AG09309 (cell line): ENCODE measurements around the gene NEGR1.

Experiments used
- DNase-seq: peaks from one replicate; pipeline ENCODE4 v3.0.0-alpha.2; 2010; ENCODE audit warnings: low read depth
- H3K4me3 ChIP-seq: 2 replicates; pipeline ENCODE4 v1.5.1; 2011; ENCODE audit warnings: mild to moderate bottlenecking, low read depth, low read length, moderate library complexity; ENCODE audit not compliant: control insufficient read depth
- CTCF ChIP-seq: IDR thresholded peaks from 2 replicates; pipeline ENCODE4 v1.5.1; 2011; ENCODE audit warnings: mild to moderate bottlenecking, low read depth, low read length, inconsistent platforms; ENCODE audit not compliant: insufficient read depth, control insufficient read depth; ENCODE audit errors: missing control alignments

The NEGR1 gene

GRCh38 chr1:71417421-71417820 is 864.9 kb downstream of the NEGR1 start:
- TF ChIP-seq CTCF, result no peak
- H3K4me3 ChIP-seq, result no peak overlapping the region
- DNase-seq, result no peak

GRCh38 chr1:71414179-71414578 is 868.2 kb downstream of the NEGR1 start:
- no peak for TF ChIP-seq CTCF
- no peak for DNase-seq
- no peak overlapping the region for H3K4me3 ChIP-seq

DNA sequence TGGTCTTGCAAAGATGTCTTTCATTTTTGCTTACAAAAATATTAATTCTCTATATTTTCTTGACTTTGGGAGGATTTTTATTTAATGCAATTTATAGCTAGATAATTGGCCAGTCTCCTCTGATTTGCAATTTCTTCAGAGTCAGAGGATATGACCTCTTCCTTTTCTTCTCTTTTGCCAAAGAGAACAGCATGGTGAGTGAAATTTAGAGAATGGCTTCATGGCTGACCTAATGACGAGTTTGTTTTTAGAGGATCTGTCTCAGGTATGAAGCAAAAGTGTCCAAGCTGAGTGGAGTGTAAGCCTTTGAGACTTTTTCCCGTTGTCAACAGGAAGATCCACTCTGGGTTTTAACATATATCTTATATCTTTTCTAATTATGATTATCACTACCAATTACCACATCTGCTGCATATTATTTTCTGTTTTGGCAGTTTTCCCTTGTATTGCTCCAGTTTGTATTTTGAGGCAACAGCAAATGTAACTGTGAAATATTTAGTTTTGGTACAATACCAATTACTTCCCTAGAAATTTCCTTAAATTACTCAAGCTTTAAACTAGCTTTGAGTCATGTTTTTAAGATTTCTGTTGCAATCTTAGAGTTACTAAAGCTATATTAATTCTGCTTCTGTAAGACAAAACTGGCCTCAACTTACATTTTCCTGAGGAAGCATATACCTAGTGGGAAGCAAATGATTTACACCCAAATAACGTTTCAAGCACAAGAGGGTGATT is 868.7 kb downstream of the NEGR1 start:
- DNase-seq, result peak; percentile 33
- TF ChIP-seq CTCF, result no peak
- H3K4me3 ChIP-seq, result no peak overlapping the region

- no peak for DNase-seq
- H3K4me3 ChIP-seq, result no peak overlapping the region
- no peak for TF ChIP-seq CTCF
These were observed 882.3 kb downstream of the NEGR1 start for GRCh38 chr1:71400050-71400449.

- H3K4me3 ChIP-seq, result no peak overlapping the region
- DNase-seq, result no peak
- no peak for TF ChIP-seq CTCF
These were observed 882.7 kb downstream of the NEGR1 start for GRCh38 chr1:71399594-71399993.

DNA sequence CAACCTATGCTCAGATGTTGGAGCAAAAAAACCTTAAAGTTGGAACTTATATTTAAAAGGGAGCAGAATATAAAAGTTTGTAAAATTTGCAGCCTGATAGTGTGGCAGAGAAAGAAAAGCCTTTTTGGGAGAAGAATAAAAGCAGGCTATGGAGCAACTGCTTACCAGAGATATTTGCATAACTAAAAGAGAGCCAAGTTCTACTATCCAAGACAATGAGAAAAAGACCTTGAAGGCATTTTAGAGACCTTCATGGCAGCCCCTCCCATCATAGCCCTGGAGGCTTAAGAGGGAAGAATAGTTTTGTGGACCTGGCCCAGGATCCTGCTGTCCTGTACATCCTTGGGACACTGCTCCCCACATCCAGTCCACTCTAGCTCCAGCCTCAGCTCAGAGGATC is 889.0 kb downstream of the NEGR1 start:
- no peak overlapping the region for H3K4me3 ChIP-seq
- DNase-seq, result no peak
- TF ChIP-seq CTCF, result no peak
